Activated naive CD4-positive, alpha-beta T cell treated with anti-CD3 and anti-CD28 coated beads for 36 hours (primary cell): ENCODE results near the gene TRIM72. TPM values are rescaled to one million over a fixed set of nuclear protein-coding genes. Genes with fewer than 3 reads are reported as not detected.
"Not testable (repeated sequence)": the region's sequence is repeated elsewhere in the genome, so short reads cannot be mapped to it uniquely, and the experiment has no call there.

Experiments used
- CTCF ChIA-PET: fragments of 350-600 bp; sonication (Branson Sonifier 250); formaldehyde crosslinking; loops from one replicate; lab custom pipeline; 2021; ENCODE audit warnings: antibody characterized with exemption; lab: Charles Lee
- DNase-seq: peaks from one replicate; pipeline ENCODE4 v3.0.0-alpha.2; 2020
- H3K27ac Mint-ChIP-seq: one replicate; pipeline ENCODE4 v1.8.0; 2021; ENCODE audit warnings: mild to moderate bottlenecking, mixed read lengths
- H3K27me3 Mint-ChIP-seq: one replicate; pipeline ENCODE4 v1.8.0; 2021; ENCODE audit warnings: low read depth, mixed read lengths
- H3K36me3 Mint-ChIP-seq: one replicate; pipeline ENCODE4 v1.8.0; 2021; ENCODE audit warnings: low read depth, mixed read lengths
- H3K4me1 Mint-ChIP-seq: one replicate; pipeline ENCODE4 v1.8.0; 2021; ENCODE audit warnings: low read depth, mixed read lengths
- H3K4me3 Mint-ChIP-seq: one replicate; pipeline ENCODE4 v1.8.0; 2021; ENCODE audit warnings: mild to moderate bottlenecking, moderate library complexity, mixed read lengths
- H3K9me3 Mint-ChIP-seq: one replicate; pipeline ENCODE4 v1.8.0; 2021; ENCODE audit warnings: mixed read lengths
- intact Hi-C: fragments of 100-400 bp; cut with micrococcal nuclease; formaldehyde crosslinking; loops from one replicate; pipeline ENCODE4 v1.15.1; 2023
- total RNA-seq, 2 experiments: library from RNA; stranded (reverse); gene quantifications; one replicate each; pipeline ENCODE4 v1.2.3, GENCODE V29; 2021

The TRIM72 gene, protein sequence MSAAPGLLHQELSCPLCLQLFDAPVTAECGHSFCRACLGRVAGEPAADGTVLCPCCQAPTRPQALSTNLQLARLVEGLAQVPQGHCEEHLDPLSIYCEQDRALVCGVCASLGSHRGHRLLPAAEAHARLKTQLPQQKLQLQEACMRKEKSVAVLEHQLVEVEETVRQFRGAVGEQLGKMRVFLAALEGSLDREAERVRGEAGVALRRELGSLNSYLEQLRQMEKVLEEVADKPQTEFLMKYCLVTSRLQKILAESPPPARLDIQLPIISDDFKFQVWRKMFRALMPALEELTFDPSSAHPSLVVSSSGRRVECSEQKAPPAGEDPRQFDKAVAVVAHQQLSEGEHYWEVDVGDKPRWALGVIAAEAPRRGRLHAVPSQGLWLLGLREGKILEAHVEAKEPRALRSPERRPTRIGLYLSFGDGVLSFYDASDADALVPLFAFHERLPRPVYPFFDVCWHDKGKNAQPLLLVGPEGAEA
- not detected for total RNA-seq

- no peaks in the 10 kb centered on the region for H3K9me3 Mint-ChIP-seq
- peak within 1 kb of the TSS; percentile 60 for H3K4me3 Mint-ChIP-seq
- no peak within 1 kb of the TSS for H3K27ac Mint-ChIP-seq
- peaks cover 42% of the 10 kb centered on the region for H3K27me3 Mint-ChIP-seq
- DNase-seq = no peak
- CTCF ChIA-PET = interaction anchor here (0.6 to 1.7 kb wide), 3 partner anchors 13 to 229 kb away, joined by 3 to 5 read pairs (median 4); no protein-coding TSS in a partner anchor
- H3K4me1 Mint-ChIP-seq = peaks cover 22% of the 10 kb centered on the region
- H3K36me3 Mint-ChIP-seq = no peaks in the 10 kb centered on the region
- intact Hi-C loops = no loop called here
Observed at GRCh38 chr16:31213877-31214707, at the start of gene TRIM72. Gene TRIM72 (plus strand): TSS chr16:31214119. CDS start chr16:31214739, 620 bp downstream.

DNA sequence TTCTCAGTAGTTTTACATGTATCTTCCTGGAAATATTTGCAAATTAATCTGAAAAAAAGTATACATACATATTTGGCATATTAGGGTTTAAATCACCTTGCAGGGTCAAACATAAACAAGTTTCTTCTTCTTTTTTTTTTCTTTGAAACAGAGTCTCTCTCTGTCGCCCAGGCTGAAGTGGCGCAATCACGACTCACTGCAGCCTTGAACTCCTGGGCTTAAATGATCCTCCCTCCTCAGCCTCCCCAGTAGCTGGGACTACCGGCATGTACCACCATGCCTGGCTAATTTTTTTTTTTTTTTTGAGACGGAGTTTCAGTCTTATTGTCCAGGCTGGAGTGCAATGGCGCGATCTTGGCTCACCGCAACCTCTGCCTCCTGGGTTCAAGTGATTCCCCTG, 46.6 kb upstream of the TRIM72 start:
- Mint-ChIP-seq H3K4me1 (no peaks in the 10 kb centered on the region), H3K27ac (no peak overlapping the region), H3K4me3 (no peak overlapping the region), H3K9me3 (no peaks in the 10 kb centered on the region), H3K27me3 (no peaks in the 10 kb centered on the region), H3K36me3 (no peaks in the 10 kb centered on the region)
- CTCF ChIA-PET = interaction anchor here (1.4 kb wide), 1 partner anchor 10 kb away, joined by 7 read pairs; no protein-coding TSS in a partner anchor
- intact Hi-C loops = no loop called here
- no peak for DNase-seq

GRCh38 chr16:31168848-31169247, 45.1 kb upstream of the TRIM72 start:
- Mint-ChIP-seq H3K36me3 (no peaks in the 10 kb centered on the region), H3K4me1 (no peaks in the 10 kb centered on the region), H3K4me3 (no peak overlapping the region), H3K27me3 (no peaks in the 10 kb centered on the region), H3K27ac (no peak overlapping the region), H3K9me3 (no peaks in the 10 kb centered on the region)
- CTCF ChIA-PET = no interaction called here
- DNase-seq = no peak
- intact Hi-C loops = no loop called here

- H3K36me3 Mint-ChIP-seq, intact Hi-C loops, H3K27me3 Mint-ChIP-seq, DNase-seq, H3K9me3 Mint-ChIP-seq, H3K4me3 Mint-ChIP-seq, H3K27ac Mint-ChIP-seq, CTCF ChIA-PET, H3K4me1 Mint-ChIP-seq: not testable (repeated sequence)
Observed at GRCh38 chr16:31170048-31170447, 43.9 kb upstream of the TRIM72 start.

- CTCF ChIA-PET = interaction anchor here (0.5 to 1.7 kb wide), 8 partner anchors 9 to 283 kb away, joined by 3 to 12 read pairs (median 3); partner anchors contain the start of gene KAT8
- H3K36me3 Mint-ChIP-seq = peaks cover 19% of the 10 kb centered on the region
- H3K4me1 Mint-ChIP-seq = peaks cover 27% of the 10 kb centered on the region
- intact Hi-C loops = loop anchor here (5.0 kb wide), 1 partner anchor 525 kb away; no protein-coding TSS in a partner anchor
- peak overlapping the region; percentile 74 for H3K27ac Mint-ChIP-seq
- H3K4me3 Mint-ChIP-seq = peak overlapping the region; percentile 59
- DNase-seq = peak; percentile 76
- no peaks in the 10 kb centered on the region for H3K27me3 Mint-ChIP-seq
- H3K9me3 Mint-ChIP-seq = peaks cover 2% of the 10 kb centered on the region
Observed at GRCh38 chr16:31177136-31177535, 36.8 kb upstream of the TRIM72 start.

DNA sequence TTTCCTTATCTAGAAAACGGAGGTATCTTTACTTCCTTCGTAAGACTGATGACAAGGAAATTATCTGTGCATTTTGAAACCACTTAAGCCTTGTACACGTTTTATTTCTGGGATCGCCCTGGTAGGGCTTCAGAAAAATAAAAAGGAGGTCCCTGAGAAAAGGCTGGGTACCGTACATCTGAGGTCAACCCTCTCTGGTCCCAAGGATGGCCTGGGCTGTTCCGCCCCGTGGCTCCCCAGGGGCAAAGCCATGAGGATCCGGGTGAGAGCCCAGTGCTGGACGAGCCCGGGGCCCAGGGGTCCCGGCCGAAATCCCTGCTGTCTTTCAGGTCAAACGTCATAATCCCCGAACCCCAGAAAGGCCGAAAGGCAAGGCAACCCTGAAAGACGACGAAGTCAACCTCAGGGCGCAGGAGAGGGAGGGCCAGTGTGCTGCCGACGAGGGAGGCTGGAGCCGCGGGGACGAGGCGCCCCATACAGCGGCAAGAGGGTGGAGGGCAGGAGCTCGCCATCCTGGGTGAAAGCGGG, 34.6 kb upstream of the TRIM72 start:
- H3K4me1 Mint-ChIP-seq = peaks cover 48% of the 10 kb centered on the region
- CTCF ChIA-PET = no interaction called here
- intact Hi-C loops = loop anchor here (1.0 to 5.0 kb wide), 7 partner anchors 37 to 523 kb away; partner anchors contain the start of gene KAT8
- no peak for DNase-seq
- H3K4me3 Mint-ChIP-seq = peak overlapping the region; percentile 99
- H3K36me3 Mint-ChIP-seq = peaks cover 40% of the 10 kb centered on the region
- no peaks in the 10 kb centered on the region for H3K27me3 Mint-ChIP-seq
- H3K27ac Mint-ChIP-seq = peak overlapping the region; percentile 100
- peaks cover 2% of the 10 kb centered on the region for H3K9me3 Mint-ChIP-seq

GRCh38 chr16:31179747-31180459, 34.0 kb upstream of the TRIM72 start, which contains the start of gene FUS:
Gene FUS (plus strand): TSS chr16:31180139. CDS start chr16:31180215, 76 bp downstream.
- CTCF ChIA-PET = interaction anchor here (0.6 kb wide), 2 partner anchors 36 to 309 kb away, joined by 3 to 4 read pairs; no protein-coding TSS in a partner anchor
- intact Hi-C loops = loop anchor here (1.0 to 5.0 kb wide), 17 partner anchors 23 to 697 kb away; partner anchors contain the start of genes ARMC5, FBRS, KAT8 and PRR14
- DNase-seq = peak; percentile 92
- peaks cover 51% of the 10 kb centered on the region for H3K4me1 Mint-ChIP-seq
- peaks cover 43% of the 10 kb centered on the region for H3K36me3 Mint-ChIP-seq
- H3K4me3 Mint-ChIP-seq = peak within 1 kb of the TSS; percentile 99
- no peaks in the 10 kb centered on the region for H3K27me3 Mint-ChIP-seq
- H3K27ac Mint-ChIP-seq = peak within 1 kb of the TSS; percentile 100
- H3K9me3 Mint-ChIP-seq = peaks cover 2% of the 10 kb centered on the region

DNA sequence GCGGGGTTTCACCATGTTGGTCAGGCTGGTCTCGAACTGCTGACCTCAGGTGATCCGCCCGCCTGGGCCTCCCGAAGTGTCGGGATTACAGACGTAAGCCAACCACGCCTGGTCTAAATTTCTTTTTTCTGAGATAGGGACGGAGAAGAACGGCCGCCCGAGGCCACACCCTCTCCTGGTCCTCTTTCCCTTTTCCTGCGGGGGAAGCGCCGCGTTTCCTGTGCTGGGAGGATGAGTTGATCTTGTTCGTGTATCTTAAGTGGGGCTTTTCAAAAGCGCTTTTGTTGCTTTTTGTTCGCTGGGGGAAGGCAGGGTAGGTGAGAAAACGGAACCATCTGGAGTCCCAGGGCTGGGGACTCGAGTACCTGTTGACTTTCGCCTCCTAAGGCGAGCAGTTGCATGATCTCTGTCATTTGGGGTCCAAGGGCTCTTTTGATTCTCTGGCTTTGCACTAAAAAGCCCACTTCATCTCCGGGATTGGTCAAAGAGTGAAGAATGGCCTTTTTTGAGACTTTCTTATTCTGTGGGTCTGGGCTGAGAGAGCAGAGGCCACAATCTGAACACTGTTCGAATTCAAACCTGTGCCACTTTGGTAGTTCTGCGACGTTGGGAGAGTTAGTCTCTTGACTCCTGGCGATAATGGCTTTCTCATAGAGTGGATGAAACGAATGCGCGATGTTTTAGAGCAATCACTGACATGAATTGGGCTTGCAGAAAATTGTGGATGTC, 32.7 kb upstream of the TRIM72 start:
- Mint-ChIP-seq H3K27me3 (no peaks in the 10 kb centered on the region), H3K4me1 (peaks cover 65% of the 10 kb centered on the region), H3K9me3 (peaks cover 2% of the 10 kb centered on the region), H3K27ac (peak overlapping the region; percentile 100), H3K36me3 (peaks cover 57% of the 10 kb centered on the region), H3K4me3 (peak overlapping the region; percentile 99)
- CTCF ChIA-PET = no interaction called here
- DNase-seq = peak; percentile 62
- intact Hi-C loops = loop anchor here (2.0 kb wide), 5 partner anchors 22 to 696 kb away; partner anchors contain the start of genes FBRS, PRR14 and PYCARD

GRCh38 chr16:31182391-31182790, 31.5 kb upstream of the TRIM72 start:
- H3K36me3 Mint-ChIP-seq = peaks cover 67% of the 10 kb centered on the region
- no peaks in the 10 kb centered on the region for H3K27me3 Mint-ChIP-seq
- H3K4me3 Mint-ChIP-seq = peak overlapping the region; percentile 99
- peaks cover 65% of the 10 kb centered on the region for H3K4me1 Mint-ChIP-seq
- CTCF ChIA-PET = interaction anchor here (0.8 to 0.9 kb wide), 2 partner anchors 40 to 197 kb away, joined by 3 read pairs; no protein-coding TSS in a partner anchor
- intact Hi-C loops = no loop called here
- no peak for DNase-seq
- H3K9me3 Mint-ChIP-seq = peaks cover 2% of the 10 kb centered on the region
- H3K27ac Mint-ChIP-seq = peak overlapping the region; percentile 100

DNA sequence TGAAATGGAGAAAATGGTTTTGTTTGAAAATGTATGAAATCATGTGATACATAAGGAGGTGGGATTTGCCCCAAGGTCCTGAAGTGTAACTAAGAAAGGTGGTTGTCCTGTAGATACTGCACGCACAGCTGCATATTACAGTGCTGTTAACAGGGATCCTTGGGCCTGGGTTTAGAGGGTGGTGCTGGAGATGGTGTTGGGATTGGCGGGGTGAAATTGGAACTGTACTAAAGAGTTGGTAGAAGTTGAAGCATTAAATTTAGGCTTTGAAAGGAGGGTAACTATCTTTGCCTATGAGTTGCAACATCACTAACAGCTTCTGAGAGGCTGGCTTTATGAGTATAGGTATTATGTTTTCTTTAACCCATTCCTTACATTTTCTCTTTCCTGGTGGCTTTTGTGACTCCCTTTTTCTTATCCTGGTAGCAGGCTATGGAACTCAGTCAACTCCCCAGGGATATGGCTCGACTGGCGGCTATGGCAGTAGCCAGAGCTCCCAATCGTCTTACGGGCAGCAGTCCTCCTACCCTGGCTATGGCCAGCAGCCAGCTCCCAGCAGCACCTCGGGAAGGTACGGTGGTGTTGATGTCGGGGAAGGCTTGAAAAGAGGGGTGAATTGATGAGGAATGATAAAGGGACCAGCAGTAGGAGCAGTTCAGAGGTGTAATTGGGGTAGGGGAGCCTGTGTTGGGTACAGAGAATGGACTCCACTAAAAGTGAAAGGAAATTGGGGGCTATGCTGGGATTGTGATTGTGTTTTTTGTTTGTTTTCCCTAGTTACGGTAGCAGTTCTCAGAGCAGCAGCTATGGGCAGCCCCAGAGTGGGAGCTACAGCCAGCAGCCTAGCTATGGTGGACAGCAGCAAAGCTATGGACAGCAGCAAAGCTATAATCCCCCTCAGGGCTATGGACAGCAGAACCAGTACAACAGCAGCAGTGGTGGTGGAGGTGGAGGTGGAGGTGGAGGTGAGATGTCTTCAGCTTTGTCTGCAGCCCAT, 30.2 kb upstream of the TRIM72 start:
- H3K27me3 Mint-ChIP-seq = no peaks in the 10 kb centered on the region
- peaks cover 80% of the 10 kb centered on the region for H3K36me3 Mint-ChIP-seq
- H3K4me3 Mint-ChIP-seq = peak overlapping the region; percentile 56
- H3K9me3 Mint-ChIP-seq = no peaks in the 10 kb centered on the region
- H3K27ac Mint-ChIP-seq = peak overlapping the region; percentile 67
- H3K4me1 Mint-ChIP-seq = peaks cover 66% of the 10 kb centered on the region
- intact Hi-C loops = no loop called here
- DNase-seq = no peak
- CTCF ChIA-PET = interaction anchor here (0.5 to 0.8 kb wide), 2 partner anchors 17 to 24 kb away, joined by 4 read pairs; no protein-coding TSS in a partner anchor
